Measurements from ENCODE around the gene ST6GALNAC4. TPM values are rescaled to one million over a fixed set of nuclear protein-coding genes. Genes with fewer than 3 reads are reported as not detected.

ST6GALNAC4 gene
- total RNA-seq, 2 experiments from 2014 or later: 118 to 180 TPM

DNA sequence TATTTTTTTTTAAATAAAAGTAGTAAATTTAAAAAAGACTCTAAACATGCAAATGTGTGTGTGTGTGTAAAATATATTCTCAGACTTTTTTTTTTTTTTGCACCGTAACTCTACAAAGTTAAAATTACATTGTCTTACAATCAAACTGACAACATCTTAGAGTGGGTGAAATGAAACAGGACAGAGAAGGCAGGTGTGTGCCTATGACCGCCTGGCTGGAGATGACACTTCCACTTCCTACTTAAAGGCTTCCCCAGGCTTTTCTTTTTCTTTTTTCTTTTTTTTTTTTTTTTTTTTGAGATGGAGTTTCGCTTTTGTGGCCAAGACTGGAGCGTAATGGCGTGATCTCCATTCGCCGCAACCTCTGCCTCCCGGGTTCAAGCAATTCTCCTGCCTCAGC, 36.7 kb downstream of the ST6GALNAC4 start:
- no TSS peak for BruUV-seq (replicated peaks)
- H3K9me2 ChIP-seq (ENCODE audit: insufficient read depth, low read length): no peaks in the 10 kb centered on the region
- peak overlapping the region; percentile 47 for H3K4me2 ChIP-seq (ENCODE audit: low read length)
- peaks cover 10% of the 10 kb centered on the region; the same call in 1 of the 2 replicates for H3K36me3 ChIP-seq (ENCODE audit: insufficient read depth, low read length)
- H2AFZ ChIP-seq (ENCODE audit: low read length): no peak overlapping the region
- H3K9me3 ChIP-seq (ENCODE audit: low read length): no peaks in the 10 kb centered on the region
- H3K79me2 ChIP-seq (ENCODE audit: insufficient read depth, low read depth, low read length): no peaks in the 10 kb centered on the region
- H3K4me3 ChIP-seq (ENCODE audit: low read depth, low read length, poor library complexity, severe bottlenecking): no peak overlapping the region
- POLR2A ChIA-PET: interaction anchor here (1.5 kb wide), 1 partner anchor 37 kb away, joined by 3 read pairs; the partner anchor contains the start of gene ST6GALNAC4
- H3K4me1 ChIP-seq (ENCODE audit: insufficient read depth, low read length, poor library complexity, severe bottlenecking): peaks cover 38% of the 10 kb centered on the region
- TF ChIP-seq, protein P1, sequence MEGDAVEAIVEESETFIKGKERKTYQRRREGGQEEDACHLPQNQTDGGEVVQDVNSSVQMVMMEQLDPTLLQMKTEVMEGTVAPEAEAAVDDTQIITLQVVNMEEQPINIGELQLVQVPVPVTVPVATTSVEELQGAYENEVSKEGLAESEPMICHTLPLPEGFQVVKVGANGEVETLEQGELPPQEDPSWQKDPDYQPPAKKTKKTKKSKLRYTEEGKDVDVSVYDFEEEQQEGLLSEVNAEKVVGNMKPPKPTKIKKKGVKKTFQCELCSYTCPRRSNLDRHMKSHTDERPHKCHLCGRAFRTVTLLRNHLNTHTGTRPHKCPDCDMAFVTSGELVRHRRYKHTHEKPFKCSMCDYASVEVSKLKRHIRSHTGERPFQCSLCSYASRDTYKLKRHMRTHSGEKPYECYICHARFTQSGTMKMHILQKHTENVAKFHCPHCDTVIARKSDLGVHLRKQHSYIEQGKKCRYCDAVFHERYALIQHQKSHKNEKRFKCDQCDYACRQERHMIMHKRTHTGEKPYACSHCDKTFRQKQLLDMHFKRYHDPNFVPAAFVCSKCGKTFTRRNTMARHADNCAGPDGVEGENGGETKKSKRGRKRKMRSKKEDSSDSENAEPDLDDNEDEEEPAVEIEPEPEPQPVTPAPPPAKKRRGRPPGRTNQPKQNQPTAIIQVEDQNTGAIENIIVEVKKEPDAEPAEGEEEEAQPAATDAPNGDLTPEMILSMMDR (conservative IDR thresholded peaks at IDR 0.05; ENCODE audit: low read length): no peak
- no peak for TF ChIP-seq EZH2phosphoT487 (IDR thresholded peaks at IDR 0.05; ENCODE audit: borderline replicate concordance, low read depth, low read length)
- H3K27ac ChIP-seq (ENCODE audit: low read depth, low read length, poor library complexity, severe bottlenecking): peak overlapping the region; percentile 43
- no peaks in the 10 kb centered on the region for H4K20me1 ChIP-seq (ENCODE audit: insufficient read depth, low read length)
- DNase-seq (ENCODE audit: low spot score): peak; percentile 70
- CTCF ChIA-PET (ENCODE audit: unreplicated experiment): interaction anchor here (0.7 kb wide), 1 partner anchor 338 kb away, joined by 3 read pairs; no protein-coding TSS in a partner anchor
- intact Hi-C loops (cut with micrococcal nuclease; ENCODE audit: unreplicated experiment): no loop called here

DNA sequence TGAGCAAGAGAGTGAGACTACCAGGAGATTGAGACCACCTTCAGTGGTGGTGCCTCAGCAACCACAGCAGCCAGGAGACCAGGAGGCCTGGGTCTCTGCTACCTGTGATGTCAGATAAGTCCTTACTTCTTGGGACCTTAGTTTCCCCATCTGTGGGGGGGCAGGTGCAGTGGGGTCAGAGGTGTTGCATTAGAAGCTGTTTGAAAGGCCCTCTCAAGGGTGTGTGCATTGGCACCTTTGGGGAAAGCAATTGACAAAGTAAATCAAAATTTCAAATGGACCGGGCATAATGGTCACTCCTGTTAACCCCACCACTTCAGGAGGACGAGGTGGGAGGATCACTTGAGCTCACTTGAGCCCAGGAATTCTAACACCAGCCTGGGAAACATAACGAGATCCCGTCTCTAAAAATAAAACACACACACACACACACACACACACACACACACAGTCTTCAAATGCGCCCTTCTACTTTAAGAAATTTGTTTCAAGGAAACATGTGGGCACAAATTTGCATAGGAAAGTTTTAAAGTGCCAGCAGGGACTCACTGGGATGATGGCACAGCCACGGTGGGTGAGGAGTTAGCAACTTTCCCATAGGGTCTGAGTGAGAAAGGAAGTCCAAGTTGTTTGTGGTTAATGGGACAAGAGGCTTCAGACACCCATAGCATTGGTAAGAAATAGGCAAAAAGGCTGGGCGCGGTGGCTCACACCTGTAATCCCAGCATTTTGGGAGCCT, 38.0 kb downstream of the ST6GALNAC4 start:
- ChIA-PET POLR2A (interaction anchor here (0.6 to 0.7 kb wide), 2 partner anchors 9 to 65 kb away, joined by 3 to 6 read pairs; no protein-coding TSS in a partner anchor), CTCF (ENCODE audit: unreplicated experiment) (no interaction called here)
- no peak for DNase-seq (ENCODE audit: low spot score)
- no peak overlapping the region for H3K27ac ChIP-seq (ENCODE audit: low read depth, low read length, poor library complexity, severe bottlenecking)
- no TSS peak for BruUV-seq (replicated peaks)
- intact Hi-C loops (cut with micrococcal nuclease; ENCODE audit: unreplicated experiment): loop anchor here (10.0 kb wide), 1 partner anchor 374 kb away; no protein-coding TSS in a partner anchor
- H3K9me3 ChIP-seq (ENCODE audit: low read length): no peaks in the 10 kb centered on the region
- H4K20me1 ChIP-seq (ENCODE audit: insufficient read depth, low read length): no peaks in the 10 kb centered on the region
- TF ChIP-seq, protein P1 (conservative IDR thresholded peaks at IDR 0.05; ENCODE audit: low read length): no peak
- no peak for TF ChIP-seq EZH2phosphoT487 (IDR thresholded peaks at IDR 0.05; ENCODE audit: borderline replicate concordance, low read depth, low read length)
- no peak overlapping the region for H3K4me2 ChIP-seq (ENCODE audit: low read length)
- H3K4me1 ChIP-seq (ENCODE audit: insufficient read depth, low read length, poor library complexity, severe bottlenecking): peaks cover 38% of the 10 kb centered on the region
- H3K4me3 ChIP-seq (ENCODE audit: low read depth, low read length, poor library complexity, severe bottlenecking): no peak overlapping the region
- no peaks in the 10 kb centered on the region for H3K9me2 ChIP-seq (ENCODE audit: insufficient read depth, low read length)
- H3K79me2 ChIP-seq (ENCODE audit: insufficient read depth, low read depth, low read length): no peaks in the 10 kb centered on the region
- H2AFZ ChIP-seq (ENCODE audit: low read length): no peak overlapping the region
- no peaks in the 10 kb centered on the region for H3K36me3 ChIP-seq (ENCODE audit: insufficient read depth, low read length)

Measured in OCI-LY7 (cell line).